GM10847 (cell line): ENCODE measurements around the gene CEACAM18.

ENCODE experiments used
- POLR2A ChIP-seq: IDR thresholded peaks from 2 replicates; pipeline ENCODE4 v1.6.1; 2011; ENCODE audit not compliant: insufficient read length; ENCODE audit errors: extremely low read depth

CEACAM18 gene

DNA sequence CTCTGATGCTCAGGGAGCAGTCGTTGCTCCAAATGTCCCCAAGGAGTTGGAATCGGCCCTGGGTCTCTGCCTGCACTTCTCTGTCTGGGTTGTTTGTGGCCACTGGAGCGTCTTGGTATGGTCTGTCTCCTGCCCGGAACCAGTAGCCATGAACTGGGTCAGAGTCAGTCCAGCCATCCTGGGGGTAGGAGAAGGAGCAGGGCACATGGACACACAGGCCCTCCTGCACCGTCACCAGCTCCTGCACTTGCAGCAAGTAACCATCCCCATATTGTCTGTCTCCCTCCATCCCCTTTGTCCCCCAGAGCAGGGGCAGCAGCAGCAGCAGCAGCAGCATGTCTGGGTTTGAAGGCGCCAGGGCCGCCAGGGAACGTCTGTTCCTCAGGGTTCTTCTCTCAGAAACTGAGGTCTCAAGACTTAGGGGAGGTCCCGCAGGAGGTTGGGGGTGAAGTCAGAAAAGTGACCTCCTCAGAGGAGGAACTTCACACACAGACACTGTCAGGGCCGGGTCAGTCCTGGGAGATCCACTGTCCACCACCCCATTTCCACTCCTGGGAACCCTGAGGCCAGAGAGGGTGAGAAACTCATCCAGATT is 20.2 kb upstream of the CEACAM18 start, which contains the start of gene SIGLEC8:
TSS of gene SIGLEC8 (minus strand) at position 404 of the 595 bp plus-strand sequence. CDS start at position 337, 67 bp downstream.
- no peak for TF ChIP-seq POLR2A

DNA sequence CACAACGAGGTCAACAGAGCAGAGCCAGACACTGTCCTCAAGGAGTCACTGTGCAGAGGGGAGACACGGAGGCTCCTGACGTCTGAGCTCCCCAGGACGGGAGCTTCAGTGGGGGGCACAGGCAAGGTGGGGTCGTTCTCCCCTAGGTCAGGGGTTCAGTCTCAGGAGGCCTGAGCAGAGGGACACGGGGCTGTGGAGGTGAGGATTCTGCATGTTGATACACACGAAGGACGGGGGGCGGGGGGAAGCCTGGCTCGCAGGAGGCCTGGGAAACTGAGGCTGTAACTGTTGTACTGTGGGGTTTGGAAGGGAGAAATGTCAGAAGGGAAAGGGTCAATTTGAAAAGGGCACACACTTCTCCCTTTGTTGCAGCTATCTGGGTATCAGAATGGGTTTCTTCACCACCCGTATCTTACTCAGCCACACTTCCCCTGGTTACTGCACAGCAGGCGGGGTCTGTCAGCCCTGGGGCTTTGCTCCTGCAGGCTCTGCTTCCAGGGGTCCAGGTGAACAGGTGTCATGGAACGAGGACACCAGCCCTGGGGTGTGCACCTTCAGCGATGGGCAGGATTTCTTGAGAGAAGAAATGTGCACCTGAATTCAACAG is 19.3 kb upstream of the CEACAM18 start:
- no peak for TF ChIP-seq POLR2A

DNA sequence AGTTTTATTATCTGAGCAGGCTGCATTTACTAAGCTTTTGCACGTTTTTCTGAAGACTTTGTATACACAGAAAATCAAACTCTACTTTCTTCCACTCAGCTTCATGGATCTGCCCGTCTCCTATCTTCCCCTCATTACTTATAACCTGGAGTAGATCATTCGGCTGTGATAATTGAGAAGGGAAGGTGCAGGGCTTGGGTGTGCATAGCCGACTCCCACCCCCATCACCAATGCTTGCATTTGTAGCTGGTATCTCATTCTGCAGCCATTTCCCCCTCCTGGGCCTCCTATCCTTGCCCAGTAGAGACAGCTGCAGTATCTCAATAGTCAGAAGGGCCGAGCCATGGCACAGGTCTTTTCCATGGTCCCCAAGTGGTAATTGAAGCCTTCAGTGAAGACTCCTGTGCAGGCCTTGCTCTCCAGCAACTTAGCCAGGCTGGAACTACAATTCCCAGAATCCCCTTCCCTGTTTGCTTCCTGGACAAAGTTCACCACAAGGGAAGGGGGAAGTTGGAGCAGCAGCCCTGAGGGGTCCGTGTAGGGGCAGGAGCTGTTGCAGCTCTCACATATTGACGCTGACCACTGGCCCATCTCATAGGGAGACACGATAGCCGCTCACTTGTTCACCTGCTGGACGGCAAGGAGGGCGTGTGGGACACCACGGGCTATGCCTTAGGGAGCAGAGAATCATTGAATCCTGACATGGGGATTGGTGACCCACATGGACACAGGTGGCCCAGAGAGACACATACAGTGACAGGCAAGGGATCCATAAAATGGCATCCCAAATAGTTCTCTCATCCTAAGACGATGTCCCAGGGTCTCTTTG is 18.0 kb upstream of the CEACAM18 start:
- no peak for TF ChIP-seq POLR2A

DNA sequence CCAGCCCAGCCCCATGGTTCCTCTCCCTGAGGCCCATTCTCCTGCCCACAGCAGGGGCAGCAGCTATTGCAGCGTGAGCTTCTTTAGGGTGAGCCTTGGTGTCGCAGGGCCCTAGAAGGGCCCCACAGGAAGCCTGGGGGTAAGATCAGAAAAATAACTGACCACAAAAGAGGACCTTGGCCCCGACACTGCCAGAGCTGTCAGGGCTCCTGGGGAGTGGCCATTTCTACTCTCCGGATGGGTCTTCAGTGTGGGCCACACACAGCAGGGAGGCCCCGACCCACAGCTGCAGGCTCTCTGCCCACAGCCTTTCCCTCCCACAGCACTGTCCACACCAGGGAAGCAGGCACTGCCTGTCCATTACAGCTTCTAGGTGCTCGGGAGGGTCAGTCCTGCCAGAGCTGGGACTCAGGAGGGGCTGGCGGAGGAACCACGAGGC is 16.6 kb upstream of the CEACAM18 start:
- no peak for TF ChIP-seq POLR2A

DNA sequence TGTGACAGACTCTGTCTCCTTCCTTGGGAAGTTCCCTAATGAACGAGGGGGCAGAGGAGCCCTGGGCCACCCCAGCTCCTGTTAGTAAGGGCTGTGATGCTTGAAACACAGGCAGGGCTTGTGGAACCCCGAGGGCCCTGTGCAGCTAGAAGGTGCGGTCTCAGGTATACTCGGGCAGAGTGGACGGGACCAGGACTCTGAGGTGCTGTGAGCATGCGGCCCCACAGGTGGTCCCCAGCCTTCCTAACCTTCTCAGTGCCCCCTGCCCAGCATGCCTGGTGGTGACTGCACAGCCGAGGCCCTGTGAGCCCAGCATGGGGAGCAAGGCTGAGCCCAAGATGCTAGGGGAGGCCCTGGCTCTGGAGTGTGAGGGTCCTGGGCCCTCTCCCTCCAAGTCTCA is 16.1 kb upstream of the CEACAM18 start:
- TF ChIP-seq POLR2A, result no peak

DNA sequence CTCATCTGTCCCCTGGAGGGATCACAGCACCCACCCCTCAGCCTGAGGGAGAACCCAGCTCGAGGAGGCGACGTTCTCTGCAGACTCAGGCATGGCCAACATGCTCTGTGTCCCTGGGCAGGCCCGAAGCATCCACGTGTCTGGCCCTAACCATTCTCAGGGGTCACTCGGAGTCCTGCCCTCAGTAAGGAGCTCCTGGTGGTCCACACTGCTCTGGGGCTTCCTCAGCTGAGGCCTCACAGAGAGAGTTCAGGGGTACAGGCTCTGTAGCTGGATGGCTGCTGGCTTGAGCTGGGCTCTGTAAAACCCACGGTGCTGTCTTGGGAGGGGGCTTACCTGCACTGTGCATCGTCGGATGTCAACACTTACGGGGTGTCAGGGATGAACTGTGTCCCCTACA is 15.7 kb upstream of the CEACAM18 start:
- no peak for TF ChIP-seq POLR2A

DNA sequence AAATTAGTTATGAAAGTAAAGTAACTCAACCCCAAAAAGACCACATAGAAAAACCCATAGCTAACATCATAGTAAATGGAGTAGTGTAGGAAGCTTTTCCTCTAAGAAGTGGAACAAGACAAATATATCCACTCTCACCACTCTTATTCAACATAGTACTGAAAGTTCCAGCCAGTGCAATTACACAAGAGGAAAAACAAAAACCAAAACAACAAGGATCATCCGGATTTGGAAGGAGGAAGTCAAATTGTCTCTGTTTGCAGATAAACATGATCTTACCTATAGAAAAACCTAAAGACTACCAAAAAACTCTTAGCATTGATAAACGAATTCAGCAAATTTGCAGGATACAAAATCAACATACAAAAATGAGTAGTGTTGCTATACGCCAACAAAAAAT is 11.6 kb upstream of the CEACAM18 start:
- TF ChIP-seq POLR2A, result no peak

DNA sequence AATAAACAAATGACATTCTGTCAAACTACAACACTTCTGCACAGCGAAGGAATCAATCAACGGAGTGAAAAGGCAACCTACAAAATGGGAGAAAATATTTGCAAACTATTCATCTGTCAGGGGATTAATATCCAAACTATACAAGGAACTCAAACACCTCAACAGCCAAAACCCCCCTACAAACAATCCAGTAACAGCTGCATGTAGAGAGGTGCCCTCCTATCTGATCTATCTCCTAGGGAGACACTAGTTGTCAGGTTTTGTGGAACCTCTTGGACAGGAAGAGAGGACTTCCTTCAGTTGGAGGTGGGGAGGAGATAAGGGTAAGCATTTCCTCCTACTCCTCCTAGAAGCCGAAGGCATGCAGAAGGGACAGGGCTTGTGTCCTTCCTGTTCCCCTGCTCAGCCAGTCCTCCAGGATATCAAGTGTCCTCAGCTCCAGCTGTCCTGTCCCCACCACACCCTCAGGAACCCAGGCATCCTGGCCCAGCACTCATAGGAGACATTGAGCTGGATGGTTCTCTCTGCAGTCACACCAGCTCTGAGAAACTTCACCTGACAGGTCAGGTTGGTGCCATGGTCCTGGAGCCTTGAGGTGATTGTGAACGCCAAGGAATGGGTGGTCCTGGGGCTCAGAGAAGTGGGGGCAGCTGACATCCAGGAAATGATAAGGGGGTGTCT is 10.3 kb upstream of the CEACAM18 start:
- no peak for TF ChIP-seq POLR2A

DNA sequence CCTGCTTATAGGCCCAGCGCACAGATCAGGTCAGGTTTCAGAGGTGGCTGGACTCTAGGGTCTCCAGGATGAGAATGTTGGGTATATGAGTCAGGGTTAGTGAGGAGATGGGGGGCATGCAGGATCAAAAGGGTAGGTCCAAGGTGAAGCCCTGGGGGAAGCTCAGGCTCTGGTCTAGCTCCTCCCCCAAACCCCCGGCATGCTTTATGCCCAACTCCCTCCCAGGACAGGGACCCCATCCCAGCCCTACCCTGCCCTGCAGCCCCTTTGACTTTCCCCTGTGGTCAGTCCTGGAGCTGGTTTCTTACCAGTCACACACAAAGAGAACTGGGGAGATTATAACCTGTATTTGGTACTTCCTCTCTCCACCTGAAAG is 9.8 kb upstream of the CEACAM18 start:
- no peak for TF ChIP-seq POLR2A

DNA sequence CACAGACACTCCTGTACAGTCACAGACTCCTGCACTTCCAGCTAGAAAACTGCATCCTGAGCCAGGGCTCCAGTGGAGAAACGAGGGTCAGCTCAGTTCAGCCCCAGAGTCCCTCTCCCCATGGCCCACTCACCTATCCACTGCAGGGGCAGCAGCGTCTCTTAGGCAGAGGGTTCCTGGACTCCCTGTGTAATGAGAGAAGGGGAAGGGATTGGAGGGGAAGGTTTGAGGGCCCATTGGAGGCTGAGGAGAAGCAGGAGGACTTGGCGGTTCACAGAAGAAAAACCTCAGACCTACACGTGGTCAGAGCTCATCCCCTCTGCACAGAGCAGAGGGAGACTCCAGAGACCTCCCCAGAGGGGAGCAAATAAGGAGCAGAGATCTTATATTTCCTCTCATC is 9.2 kb upstream of the CEACAM18 start:
- no peak for TF ChIP-seq POLR2A

DNA sequence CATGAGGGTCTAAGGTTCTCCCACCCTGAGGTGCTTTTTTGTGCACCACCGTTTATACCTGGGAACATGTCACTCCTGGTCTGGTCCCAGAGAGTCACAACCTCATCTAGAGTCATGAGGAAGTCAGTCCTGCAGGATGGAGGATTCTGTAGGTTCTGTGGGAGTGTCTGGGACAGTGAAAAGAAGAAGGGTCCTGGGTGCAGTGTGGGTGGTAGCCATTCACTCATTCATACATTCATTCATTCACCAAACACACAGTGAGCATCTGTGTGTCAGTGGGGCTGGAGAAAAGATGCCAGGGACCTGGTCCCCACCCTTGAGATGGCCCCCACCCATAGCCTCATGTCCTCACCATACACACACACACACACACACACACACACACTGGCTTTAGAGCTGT is 8.7 kb upstream of the CEACAM18 start:
- TF ChIP-seq POLR2A, result no peak

DNA sequence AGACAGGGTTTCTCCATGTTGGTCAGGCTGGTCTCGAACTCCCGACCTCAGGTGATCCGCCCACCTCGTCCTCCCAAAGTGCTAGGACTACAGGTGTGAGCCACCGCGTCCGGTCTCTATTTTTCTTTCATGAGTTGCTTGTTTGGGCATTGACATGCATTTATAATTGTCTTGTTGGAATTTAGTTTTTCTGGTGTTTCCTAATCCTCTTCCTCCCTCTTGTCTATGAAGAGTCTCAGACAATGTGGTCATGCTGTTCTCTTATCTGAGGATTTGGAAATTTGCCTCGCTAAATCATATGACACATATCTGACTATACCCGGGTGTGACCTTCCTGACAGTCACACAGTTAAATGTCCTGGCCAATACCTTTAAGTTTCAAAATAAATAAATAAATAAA is 7.4 kb upstream of the CEACAM18 start:
- TF ChIP-seq POLR2A, result no peak

DNA sequence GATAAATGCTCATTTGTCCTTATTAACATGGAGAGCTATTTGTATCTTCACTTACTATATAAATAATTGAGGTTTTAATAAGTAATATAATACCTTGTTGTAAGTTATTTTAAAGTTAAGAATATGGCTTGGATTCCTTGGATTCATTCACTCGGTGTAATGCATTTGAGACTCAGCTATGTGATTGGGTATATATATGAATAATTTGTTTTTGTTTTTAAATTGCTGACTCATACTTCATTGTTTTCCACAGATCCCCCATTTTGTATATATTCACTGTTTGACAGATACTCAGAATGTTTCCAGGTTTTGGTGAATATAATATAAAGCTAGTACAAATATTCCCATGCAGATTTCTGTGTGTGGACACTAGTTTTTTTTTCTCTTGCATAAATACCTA is 6.8 kb upstream of the CEACAM18 start:
- TF ChIP-seq POLR2A, result no peak

DNA sequence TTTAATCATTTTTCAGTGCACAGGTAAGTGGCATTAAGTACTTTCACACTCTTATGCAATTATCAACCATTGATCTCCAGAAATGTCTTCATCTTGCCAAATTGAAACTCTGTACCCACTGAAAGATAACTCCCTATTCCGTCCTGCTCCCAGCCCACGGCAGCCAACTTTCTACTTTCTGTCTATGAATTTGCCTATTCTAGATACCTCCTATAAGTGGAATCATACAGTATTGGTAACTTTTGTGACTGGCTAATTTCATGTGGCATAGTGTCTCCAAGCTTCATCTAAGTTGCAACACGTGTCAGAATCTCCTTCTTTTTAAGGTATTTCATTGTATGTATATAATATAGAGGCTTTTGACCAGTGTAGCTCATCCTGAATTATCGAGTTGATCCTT is 5.7 kb upstream of the CEACAM18 start:
- no peak for TF ChIP-seq POLR2A

DNA sequence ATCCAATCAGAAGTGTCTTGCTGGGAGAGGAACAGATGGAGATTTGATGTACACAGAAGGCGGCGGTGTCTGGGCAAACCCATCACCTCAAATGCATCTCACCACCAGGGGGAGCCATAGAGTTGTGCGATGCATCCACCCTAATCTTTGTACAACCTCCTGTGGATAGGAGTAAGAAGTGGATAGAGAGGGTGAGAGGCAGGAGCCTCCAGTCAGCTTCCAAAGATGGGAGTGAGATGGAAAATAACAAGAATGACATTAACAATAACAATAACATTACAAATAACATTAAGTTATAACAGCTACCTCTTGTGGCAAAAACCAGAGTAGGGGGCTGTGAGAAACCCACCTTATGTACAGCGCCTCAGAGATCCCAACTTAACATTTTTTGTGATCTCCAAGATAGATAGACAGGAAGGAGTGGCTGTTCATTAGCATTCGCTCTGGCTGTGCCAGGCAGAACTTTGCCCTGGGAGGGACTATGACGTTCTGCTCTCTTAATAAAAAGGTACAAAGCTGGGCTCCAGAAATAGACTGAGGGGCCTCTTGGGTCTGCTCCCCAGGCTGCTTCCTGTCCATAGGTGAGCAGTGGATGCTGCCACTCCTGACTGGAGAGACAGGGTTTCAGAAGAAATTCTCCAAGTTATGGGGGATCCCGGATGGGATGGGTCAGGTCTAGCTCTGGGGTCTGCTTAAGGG is 5.2 kb upstream of the CEACAM18 start:
- no peak for TF ChIP-seq POLR2A

DNA sequence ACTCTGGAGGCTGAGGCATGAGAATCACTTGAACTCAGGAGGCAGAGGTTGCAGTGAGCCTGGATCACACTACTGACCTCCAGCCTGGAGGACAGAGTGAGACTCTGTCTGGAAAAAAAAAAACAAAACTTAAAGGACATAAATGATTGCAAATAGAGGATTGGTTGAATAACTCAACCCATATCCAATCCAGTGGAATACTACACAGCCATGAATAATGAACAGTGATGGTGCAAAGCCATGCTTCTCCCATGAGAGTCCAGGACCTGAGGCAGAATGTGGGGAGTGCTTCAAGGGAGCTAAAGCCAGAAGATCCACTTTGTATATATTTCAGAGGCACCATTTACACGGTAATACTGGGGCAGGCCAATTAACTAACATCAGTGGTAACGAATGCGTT is 2.2 kb upstream of the CEACAM18 start:
- no peak for TF ChIP-seq POLR2A

DNA sequence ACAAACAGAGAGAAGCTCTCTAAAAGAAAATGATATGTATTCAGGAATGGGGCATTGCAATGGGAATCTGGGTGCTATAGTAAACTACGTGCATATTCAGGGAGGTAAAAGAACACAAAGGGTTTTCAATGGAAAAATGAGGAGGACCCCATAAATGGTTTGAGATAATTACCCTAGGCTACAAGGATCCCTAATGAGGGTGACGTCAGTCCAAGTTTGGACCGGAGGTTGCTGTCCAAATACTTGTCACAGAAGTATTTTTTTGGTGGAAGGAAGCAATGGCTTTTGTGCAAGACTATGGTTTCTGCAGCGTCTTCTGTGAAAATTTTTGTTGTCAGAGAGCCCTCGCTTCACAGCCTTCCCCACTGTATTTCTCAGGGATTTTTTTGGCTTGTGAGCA is 995 bp upstream of the CEACAM18 start:
- TF ChIP-seq POLR2A, result no peak
